Uterus (tissue), 2 donors: ENCODE results near the gene SFN.

Experiments used
- POLR2A ChIP-seq, 2 donors: fragments of 450-650 bp; IDR thresholded peaks; one replicate each; pipeline ENCODE4 v1.6.1; 2016; ENCODE audit warnings: antibody characterized with exemption in 2 of 2, mild to moderate bottlenecking in 1 of 2, moderate library complexity in 1 of 2
- TF ChIP-seq, protein P1 (sequence below), 4 experiments: fragments of 200-600 bp in 2 of 4; fragments of 450-650 bp in 2 of 4; sonication (generic) in 2 of 4; IDR thresholded peaks; one replicate each; pipeline ENCODE4 v1.5.1; 2016 to 2019; ENCODE audit warnings: antibody characterized with exemption in 4 of 4, mild to moderate bottlenecking in 2 of 4, moderate library complexity in 1 of 4

DNA sequence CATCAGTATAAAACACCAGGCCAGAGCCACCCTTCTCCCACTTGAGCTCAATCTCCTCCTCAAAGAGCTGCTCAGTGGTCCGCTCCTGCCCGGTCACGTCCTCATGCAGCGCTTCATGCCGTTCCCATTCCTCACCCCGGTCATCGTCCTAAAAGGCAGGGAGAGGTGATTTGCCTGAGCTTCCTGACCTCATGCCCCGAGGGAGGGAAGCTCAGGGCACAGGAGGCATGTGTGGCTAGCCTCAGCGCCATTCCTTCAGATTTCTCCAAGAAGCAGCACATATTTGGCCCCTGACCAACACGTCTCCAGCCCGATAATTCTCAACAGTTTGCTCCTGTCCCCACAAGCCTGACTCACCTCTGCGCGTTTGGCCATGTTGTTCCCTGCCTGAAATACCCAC lies 31.3 kb downstream of the SFN start:
- TF ChIP-seq, protein P1, sequence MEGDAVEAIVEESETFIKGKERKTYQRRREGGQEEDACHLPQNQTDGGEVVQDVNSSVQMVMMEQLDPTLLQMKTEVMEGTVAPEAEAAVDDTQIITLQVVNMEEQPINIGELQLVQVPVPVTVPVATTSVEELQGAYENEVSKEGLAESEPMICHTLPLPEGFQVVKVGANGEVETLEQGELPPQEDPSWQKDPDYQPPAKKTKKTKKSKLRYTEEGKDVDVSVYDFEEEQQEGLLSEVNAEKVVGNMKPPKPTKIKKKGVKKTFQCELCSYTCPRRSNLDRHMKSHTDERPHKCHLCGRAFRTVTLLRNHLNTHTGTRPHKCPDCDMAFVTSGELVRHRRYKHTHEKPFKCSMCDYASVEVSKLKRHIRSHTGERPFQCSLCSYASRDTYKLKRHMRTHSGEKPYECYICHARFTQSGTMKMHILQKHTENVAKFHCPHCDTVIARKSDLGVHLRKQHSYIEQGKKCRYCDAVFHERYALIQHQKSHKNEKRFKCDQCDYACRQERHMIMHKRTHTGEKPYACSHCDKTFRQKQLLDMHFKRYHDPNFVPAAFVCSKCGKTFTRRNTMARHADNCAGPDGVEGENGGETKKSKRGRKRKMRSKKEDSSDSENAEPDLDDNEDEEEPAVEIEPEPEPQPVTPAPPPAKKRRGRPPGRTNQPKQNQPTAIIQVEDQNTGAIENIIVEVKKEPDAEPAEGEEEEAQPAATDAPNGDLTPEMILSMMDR (IDR thresholded peaks at IDR 0.05): no peak
- no peak for TF ChIP-seq POLR2A (IDR thresholded peaks at IDR 0.05)
